Ramos (cell line): Measurements from ENCODE around the gene PAK5.

ENCODE experiments used
- in situ Hi-C: fragments of 300-500 bp; cut with MboI; formaldehyde crosslinking; loops from one replicate; pipeline ENCODE4 v1.14.3; 2022; ENCODE audit warnings: low sequenced_read_pairs; ENCODE audit not compliant: unreplicated experiment

Gene PAK5

DNA sequence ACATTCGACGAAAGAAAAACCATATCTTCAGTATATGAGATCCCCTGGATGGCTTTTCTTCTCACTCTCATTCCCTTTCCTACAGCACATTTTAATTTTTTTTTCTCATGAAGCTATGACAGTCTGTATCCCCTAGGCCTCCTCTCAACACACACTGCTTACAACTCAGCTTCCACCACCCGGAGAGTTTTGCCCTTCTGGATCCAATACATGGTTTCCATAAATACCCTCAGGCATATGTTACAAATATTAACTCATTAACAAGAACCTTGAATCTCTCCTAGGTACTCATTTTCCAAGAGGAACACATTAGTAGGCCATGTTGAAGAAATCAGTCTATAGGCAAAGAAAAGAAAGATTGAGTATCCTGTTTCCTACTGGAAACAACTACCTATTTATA is 44.0 kb downstream of the PAK5 start:
- in situ Hi-C loops: no loop called here

DNA sequence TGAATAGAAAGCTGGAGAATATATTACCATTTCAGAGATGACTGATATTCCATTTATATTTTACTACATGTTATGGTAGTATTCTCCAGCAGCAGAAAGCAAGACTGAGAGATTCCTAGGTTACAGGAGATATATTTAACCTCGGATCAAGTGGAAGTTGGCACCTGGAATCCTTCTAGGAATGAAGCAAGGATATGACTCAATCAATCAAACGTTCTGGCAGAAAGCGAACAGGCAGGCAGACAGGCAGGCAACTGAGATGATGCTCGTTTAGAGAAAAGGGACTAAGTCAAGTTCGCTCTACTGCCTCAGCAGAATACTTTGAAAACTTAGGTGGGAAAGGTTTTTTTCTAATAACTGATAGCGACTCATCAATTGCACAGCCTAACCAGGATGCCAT is 46.2 kb downstream of the PAK5 start:
- in situ Hi-C loops: no loop called here

- in situ Hi-C loops: no loop called here
These were observed 49.7 kb downstream of the PAK5 start for GRCh38 chr20:9789131-9789530.

DNA sequence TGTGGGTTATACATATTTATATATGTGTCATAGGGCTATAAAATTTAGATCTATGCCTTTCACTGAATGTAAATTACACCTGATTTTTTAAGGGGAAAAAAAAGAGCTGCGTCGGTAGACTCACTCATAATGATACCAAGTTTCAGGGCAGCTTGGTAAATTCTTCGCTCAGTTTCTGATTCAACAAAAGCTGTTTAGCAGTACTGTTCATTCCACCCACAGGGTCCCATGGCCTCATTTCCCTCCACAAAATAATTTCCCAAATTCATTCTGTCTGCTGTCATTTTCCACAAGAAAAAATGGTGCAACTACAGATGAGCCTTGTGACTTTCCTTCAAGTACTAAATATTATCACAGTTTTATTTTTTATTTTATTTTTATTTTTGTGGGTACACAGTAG is 63.7 kb downstream of the PAK5 start:
- in situ Hi-C loops: no loop called here

DNA sequence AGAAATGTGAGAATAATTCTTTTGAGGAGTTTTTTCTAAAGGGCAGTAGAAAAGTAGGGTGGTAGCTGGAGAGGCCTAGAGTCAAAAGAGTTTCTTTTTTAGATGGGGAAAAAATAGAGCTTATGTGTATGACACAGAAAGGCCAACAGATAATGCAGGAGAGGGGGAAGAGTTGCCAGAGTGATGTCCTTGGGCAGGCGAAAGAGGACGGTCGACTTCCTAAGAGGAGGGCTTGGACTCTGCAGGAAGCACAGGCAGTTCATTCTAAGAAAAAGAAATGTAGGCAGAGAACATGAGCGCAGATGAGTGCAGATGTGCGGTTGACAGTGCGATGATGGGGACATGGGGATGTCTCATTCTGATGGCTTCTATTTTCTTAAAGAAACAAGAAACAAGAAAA is 68.9 kb downstream of the PAK5 start:
- in situ Hi-C loops: no loop called here

- in situ Hi-C loops: no loop called here
These were observed 77.4 kb downstream of the PAK5 start for GRCh38 chr20:9761476-9761875.

GRCh38 chr20:9759392-9759791 is 79.5 kb downstream of the PAK5 start:
- in situ Hi-C loops: no loop called here

DNA sequence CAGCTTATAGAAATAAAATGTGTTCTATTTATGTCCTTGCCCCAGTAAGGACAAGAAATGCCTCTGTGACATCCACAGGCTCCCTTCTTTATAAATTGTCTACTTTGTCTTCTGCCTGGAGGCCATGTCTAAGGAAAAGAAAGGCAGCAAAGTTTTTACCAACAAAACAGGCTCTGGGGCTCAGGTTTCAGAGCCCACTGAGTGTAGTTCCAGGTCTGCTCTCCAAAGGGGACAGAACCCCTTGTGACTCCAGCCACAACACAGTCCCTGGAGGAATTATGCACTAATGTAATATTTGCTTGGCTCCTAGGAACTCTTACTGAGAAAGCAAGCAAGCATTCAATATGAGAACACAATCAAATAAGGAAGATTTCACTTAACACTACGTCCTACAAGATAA is 80.1 kb downstream of the PAK5 start:
- in situ Hi-C loops: no loop called here

- in situ Hi-C loops: no loop called here
These were observed 82.2 kb downstream of the PAK5 start for GRCh38 chr20:9756660-9757059.

- in situ Hi-C loops: no loop called here
These were observed 83.6 kb downstream of the PAK5 start for GRCh38 chr20:9755301-9755700.

DNA sequence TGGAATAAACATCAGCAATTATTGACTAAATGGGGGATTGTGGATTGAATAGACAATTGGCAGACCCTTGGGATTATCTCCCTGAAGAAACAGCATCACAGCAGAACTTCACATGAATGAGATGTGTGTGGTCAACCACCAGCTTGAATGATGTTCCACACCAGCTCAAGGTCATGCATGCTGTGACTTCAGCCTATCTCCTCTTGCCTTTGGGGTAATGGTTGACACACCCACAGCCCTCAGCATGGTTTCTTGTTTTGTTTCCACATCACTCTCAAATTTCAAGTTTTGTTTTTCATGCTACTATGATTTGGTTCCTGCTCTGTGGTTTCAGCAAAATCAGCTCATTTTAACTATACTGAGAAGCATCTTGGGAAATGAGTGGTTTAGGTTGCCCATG is 94.3 kb downstream of the PAK5 start:
- in situ Hi-C loops: no loop called here

- in situ Hi-C loops: no loop called here
These were observed 95.0 kb downstream of the PAK5 start for GRCh38 chr20:9743871-9744270.

GRCh38 chr20:9742821-9743220 is 96.1 kb downstream of the PAK5 start:
- in situ Hi-C loops: no loop called here

GRCh38 chr20:9741996-9742395 is 96.9 kb downstream of the PAK5 start:
- in situ Hi-C loops: no loop called here

DNA sequence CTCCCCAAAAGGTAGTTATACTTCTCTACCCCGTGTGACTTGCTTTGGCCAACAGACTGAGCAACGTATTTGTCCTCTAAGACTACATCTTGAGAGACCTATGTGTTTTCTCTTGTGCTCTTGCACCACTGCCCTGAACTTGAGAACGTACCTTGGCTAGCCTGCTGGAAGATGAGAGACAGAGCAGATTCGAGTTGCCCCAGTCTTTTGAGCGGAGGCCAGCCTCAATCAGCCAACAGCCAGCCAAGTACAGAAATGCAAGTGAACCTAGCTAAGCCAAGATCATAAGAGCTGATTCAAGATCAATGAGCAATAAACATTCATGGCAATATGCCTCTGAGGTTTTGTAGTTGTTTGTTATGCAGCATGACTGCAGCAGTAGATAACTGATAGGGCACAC is 98.4 kb downstream of the PAK5 start:
- in situ Hi-C loops: no loop called here

DNA sequence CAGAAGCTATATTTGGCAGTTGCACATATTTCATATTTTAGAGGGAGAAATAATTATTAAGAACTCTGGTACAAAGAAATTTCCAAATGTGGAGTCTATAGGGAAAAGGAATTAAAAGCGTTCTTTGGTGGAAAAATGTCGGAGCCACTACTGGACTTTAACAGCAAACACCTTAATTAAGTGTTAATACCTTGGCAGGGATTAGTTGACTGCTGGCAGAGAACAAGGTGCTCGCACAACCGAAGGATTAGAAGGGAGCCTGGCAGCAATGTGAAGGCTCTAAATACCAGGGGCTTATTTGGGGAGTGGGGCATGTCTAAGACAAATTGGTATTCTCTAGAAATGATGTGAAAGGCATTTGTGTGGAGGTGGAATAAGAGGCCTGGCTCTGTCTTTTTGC is 98.9 kb downstream of the PAK5 start:
- in situ Hi-C loops: no loop called here

GRCh38 chr20:9736373-9736772 is 102.5 kb downstream of the PAK5 start:
- in situ Hi-C loops: no loop called here

DNA sequence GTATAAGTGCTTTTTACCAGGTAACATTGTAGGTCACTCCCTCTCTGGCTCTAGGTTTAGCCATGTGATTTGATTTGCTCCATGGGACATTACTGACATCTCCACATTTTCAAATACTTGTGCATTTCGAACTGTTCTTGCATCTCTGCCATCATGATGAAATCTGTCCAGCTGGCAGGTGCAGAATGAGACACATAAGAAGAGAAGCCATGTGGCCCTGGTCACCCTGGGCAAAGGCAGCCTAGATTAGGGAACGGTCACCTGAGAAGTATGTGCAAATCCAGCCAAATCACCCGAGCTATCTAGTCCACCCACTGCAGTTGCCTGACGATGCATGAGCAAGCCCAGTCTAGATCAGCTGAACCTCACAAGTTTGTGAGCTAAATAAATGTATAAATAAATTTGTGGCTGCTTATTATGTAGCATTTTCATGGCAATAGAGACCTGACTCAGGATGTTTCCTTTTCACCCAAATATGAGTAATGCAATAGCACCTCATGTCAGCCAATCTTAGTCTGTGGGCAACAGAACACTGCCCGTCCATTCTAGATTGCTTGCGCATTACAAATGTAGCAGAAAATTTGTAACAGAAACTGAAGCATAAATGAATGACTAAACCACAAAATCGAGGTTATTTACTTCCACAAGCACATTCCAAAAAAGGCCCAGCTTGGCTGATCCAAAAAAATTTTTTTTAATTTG is 115.2 kb downstream of the PAK5 start:
- in situ Hi-C loops: no loop called here

GRCh38 chr20:9711872-9712271 is 127.0 kb downstream of the PAK5 start:
- in situ Hi-C loops: no loop called here

DNA sequence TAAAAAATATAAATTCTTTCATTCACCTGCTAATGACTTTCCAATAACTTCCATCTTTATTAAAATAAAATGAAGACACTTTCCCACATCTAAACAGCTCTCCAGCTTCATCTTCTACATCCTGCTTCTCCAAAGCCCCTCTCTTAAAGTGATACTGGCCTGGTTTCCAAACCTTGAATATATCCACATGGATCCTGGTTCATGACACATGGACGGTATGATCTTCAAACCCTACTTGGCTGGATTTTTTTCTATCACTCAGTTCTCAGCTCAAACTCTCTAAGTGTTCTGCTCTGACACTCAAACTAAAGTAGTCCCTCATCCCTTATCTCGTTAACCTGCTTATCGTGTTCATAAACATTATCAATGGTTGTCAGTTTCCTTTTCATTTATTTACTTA is 128.2 kb downstream of the PAK5 start:
- in situ Hi-C loops: no loop called here

DNA sequence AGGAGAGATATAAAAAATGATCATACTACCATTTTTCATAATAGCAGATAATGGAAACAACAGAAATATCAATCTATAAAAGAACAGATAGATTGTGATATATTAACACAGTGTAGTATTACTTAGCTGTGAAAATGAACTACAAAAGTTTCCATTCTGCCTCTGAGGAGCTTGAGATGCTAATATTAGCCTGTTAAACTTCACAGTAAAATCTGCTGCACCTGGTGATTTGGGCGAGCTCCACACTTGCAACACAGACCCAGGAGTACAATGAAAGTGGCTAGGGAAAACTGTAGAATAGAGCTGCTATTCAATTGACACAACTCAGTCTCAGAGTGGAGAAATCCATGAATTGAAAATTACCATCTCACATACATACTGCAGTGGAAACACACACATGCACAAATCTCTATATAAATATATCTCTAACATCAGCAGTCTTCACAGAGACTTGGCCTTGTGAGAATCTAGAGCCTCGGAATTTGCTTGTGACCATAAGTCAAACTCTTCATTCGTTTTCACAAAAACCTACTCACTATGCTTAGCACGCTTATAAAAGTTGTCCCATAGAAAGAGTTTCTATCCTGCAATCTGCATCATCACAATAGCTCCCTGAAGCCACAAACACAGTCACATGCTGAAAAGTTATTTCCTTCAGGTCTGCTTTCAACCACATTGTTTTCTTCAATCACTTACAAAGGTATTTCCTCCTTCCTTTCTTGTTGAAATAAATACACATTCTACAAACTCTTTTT is 133.0 kb downstream of the PAK5 start:
- in situ Hi-C loops: no loop called here

DNA sequence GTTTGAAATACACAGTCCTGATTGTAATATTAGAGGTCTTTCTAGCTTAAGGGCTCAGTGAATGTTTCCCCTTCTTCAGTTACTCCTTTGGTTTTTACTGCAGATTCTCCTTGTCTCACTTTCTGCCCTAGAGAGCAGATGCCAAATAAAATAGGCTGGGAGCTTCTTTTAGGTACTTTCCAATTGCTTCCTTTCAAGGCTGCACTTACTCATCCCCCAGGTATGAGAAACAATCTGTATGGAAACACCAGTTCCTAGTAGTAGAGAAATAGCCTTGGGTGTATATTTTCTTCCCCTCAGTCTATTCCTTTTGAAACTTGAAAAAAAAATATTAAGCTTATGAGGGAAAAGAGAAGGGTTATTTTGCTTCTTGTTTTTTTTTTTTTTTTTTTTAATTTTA is 139.7 kb downstream of the PAK5 start:
- in situ Hi-C loops: no loop called here
